ENCODE data around the gene CHMP4B.

GRCh38 chr20:33781945-33782344 is 29.2 kb upstream of the CHMP4B start:
- TF ChIP-seq TCF4 (CRISPR knock-in tag; IDR thresholded peaks at IDR 0.05; ENCODE audit: borderline replicate concordance) (no peak), ESRRG (CRISPR knock-in tag; IDR thresholded peaks at IDR 0.05) (no peak), ZFP30 (CRISPR knock-in tag; IDR thresholded peaks at IDR 0.05) (no peak), TOX (CRISPR knock-in tag; IDR thresholded peaks at IDR 0.05; ENCODE audit: borderline replicate concordance) (no peak), ZFP3 (CRISPR knock-in tag; IDR thresholded peaks at IDR 0.05) (no peak), RARB (CRISPR knock-in tag; IDR thresholded peaks at IDR 0.05) (no peak), ZC3H10 (CRISPR knock-in tag; IDR thresholded peaks at IDR 0.05) (no peak)
